Cerebellar nuclear complex (tissue), 1 donor: ENCODE results near the gene NCMAP.

Experiments used
- DNase-seq, 2 experiments: peaks; one replicate each; lab custom pipeline; 2025; lab: John Stamatoyannopoulos, UW

NCMAP gene

GRCh38 chr1:24570265-24571125 lies 14.6 kb downstream of the NCMAP start:
- no peak for DNase-seq

DNA sequence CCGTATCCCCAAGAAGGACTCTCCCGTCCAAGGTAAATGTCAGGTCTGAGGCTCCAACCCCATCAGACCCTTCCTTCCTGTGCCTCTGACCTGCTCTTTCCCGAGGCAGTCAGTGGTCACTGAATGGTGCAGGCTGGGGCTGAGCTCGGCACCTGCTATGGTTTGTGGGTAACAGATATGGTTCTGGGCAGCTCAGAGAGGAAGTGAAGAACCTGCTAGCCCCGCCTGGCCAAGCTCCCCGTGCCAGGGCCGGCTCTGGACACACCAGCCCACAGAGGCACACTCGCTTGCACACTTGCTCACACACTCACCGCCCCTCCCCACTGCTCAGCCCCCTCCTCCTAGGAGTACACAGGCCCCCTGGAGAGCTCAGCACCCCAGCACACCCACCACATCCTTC lies 16.4 kb downstream of the NCMAP start:
- DNase-seq: no peak

GRCh38 chr1:24575905-24576587 lies 20.2 kb downstream of the NCMAP start:
- no peak for DNase-seq

DNA sequence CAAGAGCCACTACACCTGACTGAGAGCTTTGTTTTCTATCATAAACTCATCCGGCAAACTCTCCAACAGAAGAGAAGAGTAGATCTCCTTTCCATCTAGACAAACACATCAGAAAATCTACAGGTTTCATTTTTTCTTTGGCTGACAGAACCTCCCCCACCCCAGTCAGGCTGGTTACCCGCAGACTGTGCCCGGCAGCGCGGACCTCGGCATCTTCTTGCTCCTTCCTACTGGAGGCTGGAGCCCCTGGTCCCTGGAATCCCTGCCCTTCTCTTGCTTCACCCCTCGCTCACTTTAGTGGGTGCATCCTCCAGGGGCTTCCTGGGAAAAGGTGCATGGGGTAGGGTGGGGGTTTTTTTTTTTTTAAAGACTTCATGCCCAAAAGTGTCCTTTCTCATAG lies 23.0 kb downstream of the NCMAP start:
- DNase-seq: no peak

GRCh38 chr1:24580756-24581155 lies 24.9 kb downstream of the NCMAP start:
- DNase-seq: no peak

GRCh38 chr1:24584171-24584647 lies 28.3 kb downstream of the NCMAP start:
- DNase-seq: no peak

DNA sequence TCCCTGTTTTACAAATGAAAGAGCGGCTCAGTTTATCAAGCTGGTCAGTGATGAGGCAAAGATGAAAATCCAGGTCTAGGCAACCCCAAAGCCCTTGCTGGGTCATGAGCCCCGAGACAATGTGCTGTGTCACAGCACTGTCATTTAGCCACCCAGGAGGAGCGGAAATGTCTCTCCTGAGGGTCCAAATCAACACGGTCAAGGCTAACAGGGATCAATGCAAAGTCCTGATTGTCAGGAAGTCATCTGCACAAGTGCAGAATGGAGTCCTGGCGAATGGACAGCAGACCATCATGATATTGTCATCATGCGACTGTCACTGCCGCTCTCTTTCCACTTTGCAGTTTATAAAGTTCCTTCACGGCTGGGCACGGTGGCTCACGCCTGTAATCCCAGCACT lies 30.2 kb downstream of the NCMAP start:
- DNase-seq: no peak

DNA sequence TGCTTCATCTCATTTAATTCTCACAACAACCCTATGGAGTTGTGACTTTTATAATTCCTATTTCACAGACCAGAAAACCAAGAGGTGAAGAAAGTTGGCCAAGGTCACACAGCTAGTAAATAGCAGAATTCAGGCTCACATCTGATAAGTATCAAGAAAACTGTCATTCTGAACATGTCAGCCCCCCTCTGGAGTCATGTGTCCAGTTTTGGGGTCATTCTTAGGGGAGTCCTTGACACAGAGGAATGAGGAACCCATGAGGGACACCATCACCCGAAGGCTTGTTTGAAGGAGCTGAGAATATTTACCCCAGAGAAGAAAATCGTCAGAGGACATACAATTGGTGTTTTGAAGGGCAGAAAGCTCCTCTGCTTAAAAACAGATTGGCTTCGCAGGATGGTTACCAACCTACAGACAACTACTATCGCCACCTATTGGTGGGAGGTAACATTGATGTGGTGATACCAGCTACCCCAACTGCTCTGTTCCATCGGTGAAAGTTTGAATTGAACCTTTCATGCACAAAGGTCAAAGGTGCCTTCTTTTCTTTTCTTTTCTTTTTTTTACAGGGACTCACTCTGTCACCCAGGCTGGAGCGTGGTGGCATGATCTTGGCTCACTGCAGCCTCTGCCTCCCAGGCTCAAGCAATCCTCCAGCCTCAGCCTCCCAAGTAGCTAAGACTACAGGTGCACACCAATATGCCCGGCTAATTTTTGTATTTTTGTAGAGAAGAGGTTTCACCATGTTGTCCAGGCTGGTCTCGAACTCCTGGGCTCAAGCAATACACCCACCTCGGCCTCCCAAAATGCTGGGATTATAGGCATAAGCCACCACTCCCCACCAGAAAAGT lies 31.3 kb downstream of the NCMAP start:
- DNase-seq: no peak

DNA sequence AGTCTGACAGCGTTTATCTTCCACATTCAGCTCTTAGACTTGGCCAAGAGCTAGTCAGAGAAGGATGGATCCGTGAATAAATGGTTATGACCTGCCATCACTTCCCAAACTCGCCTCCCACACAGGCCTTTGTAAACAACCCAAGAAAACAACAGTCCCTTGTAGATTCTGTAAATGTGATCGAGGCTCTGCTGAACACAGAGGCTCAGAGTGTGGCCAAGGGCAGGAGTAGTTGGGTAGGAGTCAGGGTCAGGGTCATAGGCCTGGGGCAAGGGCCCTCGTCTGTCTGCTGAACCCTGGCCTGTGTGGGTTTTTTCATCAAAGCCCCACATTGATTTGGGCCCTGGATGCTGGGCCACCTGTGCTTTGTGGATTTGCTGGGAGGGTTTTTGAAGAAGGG lies 32.7 kb downstream of the NCMAP start:
- DNase-seq: no peak

GRCh38 chr1:24589200-24589599 lies 33.3 kb downstream of the NCMAP start:
- no peak for DNase-seq

DNA sequence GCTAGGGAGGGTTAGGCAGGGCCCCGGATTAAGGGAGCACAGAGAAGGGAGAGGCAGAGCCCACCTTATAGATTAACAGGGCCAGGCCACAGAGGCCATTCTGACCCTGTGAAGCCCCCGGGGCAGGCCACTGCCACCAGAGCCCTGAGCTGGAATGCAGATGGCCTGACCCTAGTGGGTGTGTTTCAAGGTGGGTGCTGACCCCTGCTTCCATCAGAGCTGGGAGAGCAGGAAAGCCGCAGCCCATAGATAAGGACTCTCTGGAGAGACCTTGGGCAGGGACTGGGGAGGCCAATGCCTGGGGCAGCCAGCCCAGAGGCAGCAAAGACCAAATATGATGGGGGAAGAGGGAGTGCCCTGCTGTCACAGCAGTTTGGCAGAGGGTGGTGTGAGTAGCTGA lies 35.9 kb downstream of the NCMAP start:
- DNase-seq: no peak

- DNase-seq: no peak
Observed at GRCh38 chr1:24594328-24594598, 38.4 kb downstream of the NCMAP start.

DNA sequence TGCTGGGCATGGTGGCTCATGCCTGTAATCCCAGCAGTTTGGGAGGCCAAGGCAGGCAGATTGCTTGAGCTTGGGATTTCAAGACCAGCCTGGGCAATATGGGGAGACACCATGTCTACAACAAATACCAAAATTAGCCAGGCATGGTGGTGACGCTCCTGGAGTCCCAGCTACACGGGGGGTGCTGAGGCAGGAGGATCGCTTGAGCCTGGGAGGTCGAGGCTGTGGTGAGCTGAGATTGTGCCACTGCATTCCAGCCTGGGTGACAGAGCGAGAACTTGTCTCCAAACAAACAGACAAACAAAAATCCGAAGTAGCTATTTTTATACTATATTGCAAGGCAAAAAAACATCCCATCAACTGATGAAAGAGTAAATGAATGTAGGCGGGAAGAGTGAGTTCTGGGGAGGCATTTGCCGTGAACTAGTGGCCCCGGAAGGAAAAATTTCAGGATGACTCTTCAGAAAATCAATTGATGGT lies 40.6 kb downstream of the NCMAP start:
- no peak for DNase-seq

DNA sequence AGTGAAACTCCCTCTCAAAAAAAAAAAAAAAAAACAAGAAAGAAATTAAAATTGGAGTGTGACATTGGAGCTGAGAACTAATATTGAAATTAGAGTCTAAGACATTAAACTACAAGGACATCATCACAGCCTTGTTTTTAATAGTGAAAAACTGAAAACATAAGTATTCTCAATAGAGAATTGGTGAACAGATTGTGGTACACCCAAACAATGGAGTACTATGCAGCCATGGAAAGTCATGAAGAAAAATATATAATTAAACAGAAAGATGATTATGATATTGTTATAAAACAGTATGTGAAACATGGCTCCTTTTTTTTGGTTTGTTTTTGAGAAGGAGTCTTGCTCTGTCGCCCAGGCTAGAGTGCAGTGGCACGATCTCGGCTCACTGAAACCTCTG lies 43.4 kb downstream of the NCMAP start:
- no peak for DNase-seq

- no peak for DNase-seq
Observed at GRCh38 chr1:24600551-24600950, 44.7 kb downstream of the NCMAP start.

DNA sequence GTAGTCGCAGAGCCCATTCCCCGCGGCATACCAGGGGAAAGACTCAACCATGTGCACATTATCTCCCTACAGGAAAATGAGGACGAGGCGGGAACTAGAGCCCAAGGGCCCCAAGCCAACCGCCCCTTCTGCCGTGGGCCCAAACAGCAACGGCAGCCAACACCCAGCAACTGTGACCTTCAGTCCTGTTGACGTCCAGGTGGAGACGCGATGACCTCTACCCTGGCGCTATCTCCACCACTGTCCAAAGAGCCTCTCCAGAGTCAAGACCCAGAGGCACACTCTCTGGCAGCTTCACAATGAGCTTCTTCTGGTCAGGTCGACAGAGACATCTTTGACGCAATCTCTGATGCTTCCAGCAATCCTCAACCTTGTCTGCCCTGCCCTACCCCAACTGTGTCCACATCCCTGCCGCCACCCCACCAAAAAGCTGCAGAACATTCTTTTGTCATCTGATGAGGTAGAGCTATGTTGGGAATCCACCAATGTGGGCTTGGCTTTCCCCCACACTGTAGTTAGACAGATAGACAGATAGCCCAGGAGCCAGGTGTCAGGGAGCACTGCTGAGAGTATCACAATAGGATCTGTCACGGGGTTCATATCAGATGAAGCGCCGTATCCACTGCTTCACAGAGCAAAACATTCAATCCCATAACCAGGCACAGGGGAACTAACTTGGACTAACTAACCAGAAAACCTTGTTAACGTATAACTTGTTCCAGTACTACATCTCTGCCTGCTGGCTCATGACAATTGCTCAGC lies 49.8 kb downstream of the NCMAP start:
- no peak for DNase-seq

DNA sequence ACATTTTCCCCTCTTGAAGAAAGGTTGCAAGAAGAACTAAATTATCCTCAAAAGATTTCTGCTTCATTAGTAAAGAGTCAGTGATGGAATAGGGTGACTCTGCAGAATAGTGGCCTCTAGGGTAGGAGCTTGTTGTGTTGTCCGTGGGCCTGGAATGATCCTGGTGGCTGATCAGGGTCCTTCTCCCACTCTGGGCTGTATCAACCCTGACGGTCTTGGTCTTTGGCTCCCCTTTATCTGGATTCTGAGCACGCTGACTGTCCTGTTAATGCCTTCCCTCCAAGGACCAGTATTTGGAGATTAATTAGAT lies 50.4 kb downstream of the NCMAP start:
- DNase-seq: no peak

DNA sequence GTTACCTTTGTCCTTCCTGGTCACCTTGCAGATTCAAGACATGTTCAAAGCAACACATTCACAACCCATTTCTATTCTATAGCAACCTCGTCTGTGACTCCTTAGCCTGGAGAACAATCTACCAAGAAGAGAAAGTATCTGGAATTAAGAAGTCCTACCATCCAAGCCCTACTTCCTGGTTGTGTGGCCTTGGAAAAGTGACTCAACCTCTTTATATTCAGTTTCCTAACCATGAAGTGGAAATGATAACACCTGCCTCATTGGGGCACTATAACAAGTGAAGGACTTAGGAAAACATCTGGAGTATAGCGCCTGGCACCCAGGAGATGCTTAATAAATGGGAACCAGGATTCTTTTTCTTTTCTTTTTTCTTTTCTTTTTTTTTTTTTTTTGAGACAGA lies 50.7 kb downstream of the NCMAP start:
- DNase-seq: no peak

GRCh38 chr1:24609949-24610517 lies 54.1 kb downstream of the NCMAP start:
- no peak for DNase-seq

- DNase-seq: no peak
Observed at GRCh38 chr1:24619376-24619775, 63.5 kb downstream of the NCMAP start.

DNA sequence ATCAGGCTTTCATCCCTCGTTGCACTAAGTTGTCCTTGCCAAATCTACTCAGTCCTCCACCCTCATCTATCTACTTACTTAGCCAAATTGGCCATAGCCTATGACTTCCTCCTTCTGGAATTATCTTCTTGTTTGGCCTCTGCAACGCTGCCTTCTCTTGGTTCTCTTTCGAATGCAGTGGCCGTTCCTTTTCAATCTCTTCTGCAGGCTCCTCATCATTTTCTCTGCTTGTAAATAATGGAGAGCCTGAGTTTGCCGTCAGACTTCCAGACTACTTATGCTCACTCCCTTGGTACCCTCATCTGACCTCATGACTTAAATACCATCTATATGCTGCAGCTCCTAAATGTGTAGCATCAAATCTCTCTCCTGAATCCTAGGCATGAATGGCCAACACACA lies 64.8 kb downstream of the NCMAP start:
- no peak for DNase-seq

- DNase-seq: no peak
Observed at GRCh38 chr1:24621121-24621520, 65.2 kb downstream of the NCMAP start.
